Right lobe of liver (tissue), 4 donors: Measurements from ENCODE around the gene CCL2.

Experiments
- POLR2A ChIP-seq: fragments of 450-650 bp; IDR thresholded peaks from one replicate; pipeline ENCODE4 v1.6.1; 2017; ENCODE audit warnings: antibody characterized with exemption, mild to moderate bottlenecking
- TF ChIP-seq, protein P1 (sequence below), 4 donors: fragments of 200-600 bp in 3 of 4; fragments of 450-650 bp in 1 of 4; IDR thresholded peaks; one replicate each; pipeline versions ENCODE4 v1.5.1 to v1.8.0; 2016 to 2022; ENCODE audit warnings: antibody characterized with exemption in 4 of 4, mild to moderate bottlenecking in 2 of 4
- donor health status: DM: no; HTN: no; CAD: no.
- donor health status: DM: no; HTN: no; CAD: no.
- donor health status: DM: no; HTN: yes; CAD: no.

DNA sequence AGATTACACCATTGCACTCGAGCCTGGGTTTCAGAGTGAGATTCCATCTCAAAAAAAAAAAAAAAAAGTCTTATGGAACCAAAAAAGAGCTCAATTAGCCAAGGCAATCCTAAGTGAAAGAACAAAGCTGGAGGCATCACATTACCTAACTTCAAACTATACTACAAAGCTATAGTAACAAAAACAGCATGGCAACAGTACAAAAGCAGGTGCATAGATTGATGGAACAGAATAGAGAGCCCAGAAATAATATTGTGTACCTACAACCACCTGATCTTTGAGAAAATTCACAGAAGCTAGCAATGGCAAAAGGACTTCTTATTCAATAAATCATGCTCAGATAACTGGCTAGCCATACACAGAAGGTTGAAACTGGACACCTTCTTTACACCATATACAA is 24.7 kb upstream of the CCL2 start:
- TF ChIP-seq, protein P1, sequence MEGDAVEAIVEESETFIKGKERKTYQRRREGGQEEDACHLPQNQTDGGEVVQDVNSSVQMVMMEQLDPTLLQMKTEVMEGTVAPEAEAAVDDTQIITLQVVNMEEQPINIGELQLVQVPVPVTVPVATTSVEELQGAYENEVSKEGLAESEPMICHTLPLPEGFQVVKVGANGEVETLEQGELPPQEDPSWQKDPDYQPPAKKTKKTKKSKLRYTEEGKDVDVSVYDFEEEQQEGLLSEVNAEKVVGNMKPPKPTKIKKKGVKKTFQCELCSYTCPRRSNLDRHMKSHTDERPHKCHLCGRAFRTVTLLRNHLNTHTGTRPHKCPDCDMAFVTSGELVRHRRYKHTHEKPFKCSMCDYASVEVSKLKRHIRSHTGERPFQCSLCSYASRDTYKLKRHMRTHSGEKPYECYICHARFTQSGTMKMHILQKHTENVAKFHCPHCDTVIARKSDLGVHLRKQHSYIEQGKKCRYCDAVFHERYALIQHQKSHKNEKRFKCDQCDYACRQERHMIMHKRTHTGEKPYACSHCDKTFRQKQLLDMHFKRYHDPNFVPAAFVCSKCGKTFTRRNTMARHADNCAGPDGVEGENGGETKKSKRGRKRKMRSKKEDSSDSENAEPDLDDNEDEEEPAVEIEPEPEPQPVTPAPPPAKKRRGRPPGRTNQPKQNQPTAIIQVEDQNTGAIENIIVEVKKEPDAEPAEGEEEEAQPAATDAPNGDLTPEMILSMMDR (IDR thresholded peaks at IDR 0.05) = no peak
- TF ChIP-seq POLR2A = no peak
